ENCODE measurements around the gene FLG2.
A peak's percentile ranks its signal among the peaks of the same experiment; 100 is the strongest.

FLG2 gene

DNA sequence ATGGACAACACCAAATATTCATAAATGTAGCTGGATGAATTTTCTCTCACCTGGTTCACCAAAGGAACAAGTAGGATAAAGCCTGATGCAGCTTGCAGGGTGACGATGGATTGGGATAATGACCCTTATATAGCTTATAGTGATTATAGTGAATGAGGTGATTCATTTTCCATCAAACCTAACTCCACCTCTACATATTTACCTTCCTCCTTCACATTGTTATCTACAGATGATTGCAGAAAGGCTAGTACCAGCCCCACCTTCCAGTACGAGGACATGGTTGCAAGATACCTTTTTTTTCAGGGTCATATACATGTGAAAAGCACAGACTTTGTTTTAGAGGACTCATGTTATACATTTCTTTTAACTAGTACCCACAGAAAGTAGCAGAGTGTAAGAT, at the start of gene FLG2:
FLG2 (minus strand) TSS at position 101 of the 400 bp plus-strand sequence. CDS start 1,122 bp downstream, outside the sequence.
- DNase-seq (ENCODE audit: low spot score), result no peak

DNA sequence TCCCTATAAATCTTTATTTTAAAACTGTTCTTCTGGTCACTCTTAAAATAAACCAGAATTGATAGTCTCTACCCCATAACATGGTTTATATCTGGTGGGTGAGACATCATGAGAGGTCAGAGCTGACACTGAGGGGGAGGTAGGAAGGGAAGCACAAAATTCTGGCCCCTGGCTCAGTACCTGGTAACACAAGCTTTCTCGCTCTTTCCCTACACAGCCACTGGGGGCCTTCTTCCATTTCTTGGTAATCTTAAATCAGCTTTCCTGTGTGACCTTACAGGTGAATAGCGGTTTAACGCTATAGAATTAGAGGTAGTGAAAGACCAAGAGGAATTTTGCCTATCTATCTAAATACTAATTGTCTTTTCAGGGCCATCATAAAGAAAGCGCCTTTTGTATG, 48.9 kb upstream of the FLG2 start:
- DNase-seq (ENCODE audit: low spot score), result no peak

DNA sequence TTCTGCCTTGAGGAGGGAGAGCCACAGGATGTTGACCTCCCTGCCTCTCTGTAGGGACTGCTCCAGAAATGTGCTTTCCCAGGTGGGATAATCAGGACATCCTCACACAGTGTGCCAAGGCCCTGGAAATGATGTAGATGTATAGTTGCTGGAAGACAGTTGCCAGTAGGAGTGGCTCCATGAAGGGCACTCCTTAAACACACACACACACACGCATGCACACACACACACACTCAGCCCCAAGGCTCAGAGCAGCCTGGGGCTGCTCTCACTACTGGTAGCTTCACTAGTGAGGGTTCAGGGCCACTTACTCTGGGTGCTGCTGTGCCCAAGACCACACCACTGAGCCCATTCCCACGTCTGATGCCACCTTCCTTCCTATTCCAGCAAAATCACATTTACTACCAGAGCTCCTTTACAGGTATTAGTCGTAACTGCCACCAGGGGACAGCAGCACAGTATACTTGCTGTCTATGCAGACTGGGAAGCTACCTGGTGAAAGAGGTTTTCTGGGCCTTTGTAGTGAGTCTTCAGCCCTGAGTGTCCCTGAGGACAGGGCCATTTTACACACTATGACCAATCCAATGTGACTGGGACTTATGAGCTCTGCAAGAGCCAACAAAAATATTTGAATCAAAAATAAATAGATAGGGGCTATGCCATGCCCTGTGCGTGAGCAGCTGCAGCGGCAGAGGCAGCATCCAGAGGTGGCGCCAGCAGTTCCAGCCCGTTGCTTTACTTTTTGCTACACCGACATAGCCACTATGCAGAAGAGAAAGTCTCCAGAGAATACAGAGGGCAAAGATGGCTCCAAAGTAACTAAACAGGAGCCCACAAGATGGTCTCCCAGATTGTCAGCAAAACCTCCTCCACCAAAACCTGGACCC, 39.2 kb upstream of the FLG2 start:
- DNase-seq (ENCODE audit: low spot score), result peak; percentile 15

DNA sequence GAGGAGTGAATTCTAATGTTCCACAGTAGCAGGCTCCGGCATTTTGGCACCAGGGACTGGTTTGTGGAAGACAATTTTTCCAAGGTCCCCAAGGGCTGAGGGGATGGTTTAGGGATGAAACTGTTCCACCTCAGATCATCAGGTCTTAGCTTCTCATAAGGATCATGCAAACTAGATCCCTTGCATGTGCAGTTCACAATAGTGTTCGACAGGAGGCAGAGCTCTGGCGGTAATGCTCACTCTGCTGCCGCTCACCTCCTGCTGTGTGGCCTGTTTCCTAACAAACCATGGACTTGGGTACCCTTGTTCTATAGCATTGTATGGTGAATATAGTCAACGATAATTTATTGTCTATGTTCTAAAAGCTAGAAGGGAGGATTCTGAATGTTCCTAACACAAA, 37.7 kb upstream of the FLG2 start:
- DNase-seq (ENCODE audit: low spot score), result no peak

DNA sequence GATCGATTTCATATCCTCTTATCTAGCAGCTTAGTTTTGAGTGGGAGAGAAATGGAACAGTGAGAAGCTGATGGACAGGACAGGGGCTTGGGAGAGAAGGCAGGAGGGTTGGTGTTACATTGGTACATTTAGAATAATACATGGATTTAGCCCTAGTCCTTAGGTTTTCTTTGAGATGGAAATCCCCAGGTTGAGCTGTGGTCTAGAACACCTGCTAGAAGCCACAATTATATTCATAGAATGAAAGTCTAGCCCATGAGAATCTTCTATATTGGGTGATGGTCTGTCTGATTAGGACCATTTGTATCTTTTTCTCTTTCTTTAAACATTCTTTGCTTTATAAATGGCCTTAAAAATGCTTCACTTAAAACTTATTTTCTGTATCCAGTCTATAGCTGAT, 34.3 kb upstream of the FLG2 start:
- DNase-seq (ENCODE audit: low spot score), result no peak

DNA sequence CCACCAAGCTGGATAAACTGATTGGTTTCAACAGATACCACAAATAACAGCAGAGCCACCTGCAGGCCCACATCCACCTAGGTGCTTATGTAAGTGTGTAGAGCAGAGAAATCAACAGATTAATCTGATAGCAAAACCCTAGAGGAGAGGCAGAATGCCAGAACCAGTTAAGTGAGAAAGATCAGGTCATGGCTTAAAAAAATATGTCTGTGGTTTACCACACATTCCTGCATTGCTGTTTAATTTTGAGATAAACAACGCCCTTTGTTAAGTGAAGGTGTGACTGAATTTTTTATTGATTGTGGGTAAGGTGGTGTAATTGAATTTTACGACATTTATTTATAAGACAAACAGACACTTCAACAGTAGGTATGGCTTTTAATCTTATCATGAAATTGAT, 33.1 kb upstream of the FLG2 start:
- DNase-seq (ENCODE audit: low spot score), result no peak

DNA sequence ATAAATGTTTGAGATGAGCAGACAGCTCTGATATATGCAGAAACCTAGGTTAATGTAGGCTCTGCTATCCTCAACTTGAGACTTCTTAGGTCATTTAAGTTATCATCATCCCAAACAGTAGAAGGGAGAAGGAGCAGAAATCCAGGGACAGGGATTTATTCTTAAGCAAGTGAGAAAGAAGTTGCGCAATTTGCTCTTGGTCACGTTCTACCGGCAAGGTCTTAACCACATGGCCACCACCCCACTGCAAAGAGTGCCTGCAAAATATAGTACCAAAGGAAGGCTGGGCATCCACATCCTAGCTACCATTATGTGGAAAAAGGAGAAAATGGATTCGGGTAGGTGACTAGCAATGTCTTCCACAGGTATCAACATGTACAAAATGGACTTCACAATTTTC, 29.1 kb upstream of the FLG2 start:
- no peak for DNase-seq (ENCODE audit: low spot score)

DNA sequence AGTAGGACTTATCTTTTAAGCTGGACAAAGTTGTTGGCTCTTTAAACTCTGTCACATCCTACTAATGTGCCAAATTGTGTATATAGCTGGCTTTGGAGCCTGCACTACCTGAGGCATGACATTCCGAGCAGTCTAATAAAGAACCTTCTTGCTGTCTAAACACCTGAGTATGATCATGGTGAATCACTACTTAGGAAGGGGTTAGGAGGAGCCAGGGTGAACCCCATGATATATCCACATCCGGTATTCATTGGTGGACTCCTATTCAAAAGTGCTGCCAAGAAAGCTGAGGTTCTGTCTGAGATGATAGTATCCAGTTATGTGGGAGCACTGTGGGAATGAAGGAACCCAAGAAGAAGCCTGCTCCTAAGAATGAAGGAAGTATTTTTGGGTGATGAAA, 27.1 kb upstream of the FLG2 start:
- no peak for DNase-seq (ENCODE audit: low spot score)

DNA sequence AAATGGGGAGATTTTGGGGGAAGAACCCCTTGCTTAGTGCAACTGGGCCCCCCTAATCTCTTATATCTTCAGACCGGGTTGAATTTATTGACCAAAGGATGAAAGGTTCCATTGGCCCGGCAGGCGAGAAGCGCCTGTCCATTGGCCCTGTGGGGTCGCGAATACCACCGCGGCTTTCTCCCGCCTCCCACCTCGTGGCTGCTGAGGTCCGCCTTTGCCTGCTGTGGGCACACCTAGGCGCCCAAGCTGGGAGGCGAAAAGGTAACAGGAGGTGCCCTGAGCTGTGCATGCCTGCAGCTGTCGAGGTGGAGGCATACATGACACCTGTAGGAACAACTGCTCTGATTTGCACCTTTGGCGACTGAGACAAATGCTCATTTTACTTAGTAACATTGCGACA, 21.1 kb upstream of the FLG2 start:
- DNase-seq (ENCODE audit: low spot score), result no peak

DNA sequence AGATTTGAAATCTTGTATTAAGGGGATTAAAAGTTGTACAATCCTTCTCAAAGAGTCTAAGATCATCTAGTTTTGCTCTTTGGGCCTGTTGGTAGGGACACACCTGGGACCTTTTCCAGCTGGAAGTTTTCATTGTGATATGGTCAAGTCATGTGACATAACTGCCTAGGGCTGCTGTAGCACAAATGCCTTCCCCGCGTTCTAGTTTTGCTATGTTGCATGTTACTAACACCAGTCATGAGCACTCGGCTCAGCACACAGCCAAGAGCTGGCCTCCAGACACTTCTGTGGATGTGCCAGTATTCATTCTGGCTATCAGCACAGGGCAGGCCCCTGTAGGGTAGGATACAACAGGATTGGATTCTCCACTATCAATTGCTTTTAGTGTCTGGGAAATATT, 14.6 kb upstream of the FLG2 start:
- DNase-seq (ENCODE audit: low spot score), result no peak

DNA sequence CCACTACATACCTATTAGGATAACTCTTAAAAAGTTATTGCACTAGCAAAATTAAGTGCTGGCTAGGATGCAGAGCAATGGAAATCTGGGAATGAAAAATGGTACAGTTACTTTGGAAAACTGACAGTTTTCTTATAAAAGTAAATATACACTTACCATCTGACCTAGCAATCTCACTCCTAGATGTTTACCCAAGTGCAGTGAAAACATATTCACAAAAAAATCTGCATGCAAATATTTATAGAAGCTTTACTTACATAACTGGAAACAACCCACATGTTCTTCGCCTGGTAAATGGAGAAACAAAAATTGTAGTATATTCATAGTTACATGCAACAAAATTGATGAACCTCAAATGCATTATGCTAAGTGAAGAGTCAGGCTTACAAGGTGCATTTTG, 12.9 kb upstream of the FLG2 start:
- no peak for DNase-seq (ENCODE audit: low spot score)

DNA sequence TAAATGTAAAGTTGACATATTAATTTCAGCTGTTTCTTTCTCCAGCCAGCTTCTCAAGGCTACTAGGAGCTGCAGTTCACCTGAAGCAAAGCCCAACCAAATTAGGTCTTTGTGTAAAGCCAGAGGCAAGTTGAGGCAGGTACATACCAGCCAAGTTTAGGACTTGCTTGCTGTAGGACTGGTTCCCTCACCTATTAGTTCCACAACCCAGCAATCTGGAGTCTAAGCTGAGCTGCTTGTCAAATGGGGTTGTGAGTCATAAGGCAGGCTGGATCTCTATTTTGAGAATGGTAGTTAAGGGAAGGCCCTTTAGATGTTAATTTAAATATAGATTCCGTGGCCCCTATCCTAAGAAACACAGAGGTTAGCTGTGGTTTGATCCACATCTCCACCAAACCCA, 7.6 kb upstream of the FLG2 start:
- DNase-seq (ENCODE audit: low spot score), result no peak

DNA sequence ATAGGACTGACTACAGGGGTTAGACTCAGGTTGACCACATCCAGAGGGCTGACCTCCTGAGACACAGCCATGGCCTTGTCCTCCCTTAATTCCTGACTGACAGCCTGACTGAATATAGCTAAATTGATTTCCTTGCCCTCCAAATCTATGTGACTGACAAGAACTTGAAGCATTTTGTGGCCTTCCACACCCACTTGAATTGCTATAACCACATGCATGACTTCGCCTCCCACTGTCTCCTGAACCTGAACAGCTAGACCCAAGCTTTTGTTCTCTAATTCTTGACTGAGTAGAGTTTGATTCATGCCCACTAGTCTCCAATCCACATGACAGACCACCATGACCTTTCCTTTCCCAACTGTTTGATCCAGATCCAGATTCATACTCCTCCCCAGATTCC, 3.1 kb downstream of the FLG2 start:
- no peak for DNase-seq (ENCODE audit: low spot score)

DNA sequence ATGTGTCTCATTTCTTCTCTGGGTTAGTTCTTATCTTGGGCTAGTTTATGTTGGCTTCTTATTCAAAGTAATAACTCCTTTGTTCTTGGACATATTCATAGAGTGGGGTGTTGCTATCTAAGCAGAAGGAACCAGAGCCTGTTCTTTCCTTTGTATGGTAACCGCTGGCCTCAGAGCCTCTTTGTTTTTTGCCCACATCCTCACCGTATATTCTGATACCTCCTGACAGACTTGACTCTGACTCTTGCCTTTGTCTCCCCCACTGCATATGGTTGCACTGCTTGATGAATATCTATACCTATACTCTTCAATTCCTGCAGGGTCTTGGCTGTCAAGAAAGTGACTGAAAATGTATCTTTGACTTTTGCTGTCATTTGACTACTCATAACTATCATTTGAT, 10.2 kb downstream of the FLG2 start:
- no peak for DNase-seq (ENCODE audit: low spot score)

DNA sequence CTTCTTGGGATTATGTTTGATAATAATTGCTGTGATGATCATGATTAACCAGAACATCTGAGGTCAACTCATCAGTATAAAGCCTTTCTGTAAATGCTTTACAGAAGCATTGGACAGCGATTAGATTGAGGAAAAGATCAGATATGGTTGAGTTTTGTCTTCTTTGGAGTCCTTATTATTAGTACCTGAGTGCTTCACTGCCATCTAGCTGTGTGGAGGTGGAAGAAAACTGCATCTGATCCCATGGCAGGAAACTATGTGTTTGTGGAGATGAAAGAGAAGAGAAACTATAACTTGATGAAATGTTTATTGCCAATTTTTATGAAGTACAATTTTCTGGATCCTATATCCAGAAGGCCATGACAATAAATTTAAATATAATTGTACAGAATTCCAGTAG, 11.4 kb downstream of the FLG2 start:
- DNase-seq (ENCODE audit: low spot score), result no peak

DNA sequence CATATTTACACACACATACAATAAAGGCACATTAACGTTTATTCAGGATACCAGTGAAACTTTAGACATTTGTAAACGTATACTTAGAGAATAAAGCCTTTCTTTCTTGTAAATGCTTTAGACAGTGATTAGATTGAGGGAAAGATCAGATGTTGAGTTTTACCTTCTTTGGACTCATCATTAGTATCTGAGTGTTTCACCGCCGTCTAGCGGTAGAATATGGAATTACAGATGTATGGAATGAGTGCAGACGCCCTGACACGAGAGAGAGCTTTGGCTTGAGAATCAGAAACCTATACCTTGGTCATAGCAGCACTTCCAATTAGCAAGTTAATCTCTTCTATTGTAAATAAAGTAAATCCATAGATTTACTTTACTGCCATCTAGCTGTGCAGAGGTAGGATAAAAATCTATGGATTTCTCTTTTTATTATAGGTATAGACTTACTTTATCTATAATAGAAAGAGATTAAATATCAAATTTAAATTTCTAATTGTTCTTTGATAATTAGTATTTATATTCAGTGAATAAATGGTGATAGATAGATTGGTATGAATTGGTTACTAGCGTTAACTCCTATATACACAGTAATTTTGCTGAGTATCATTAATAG, 12.6 kb downstream of the FLG2 start:
- peak; percentile 1 for DNase-seq (ENCODE audit: low spot score)

DNA sequence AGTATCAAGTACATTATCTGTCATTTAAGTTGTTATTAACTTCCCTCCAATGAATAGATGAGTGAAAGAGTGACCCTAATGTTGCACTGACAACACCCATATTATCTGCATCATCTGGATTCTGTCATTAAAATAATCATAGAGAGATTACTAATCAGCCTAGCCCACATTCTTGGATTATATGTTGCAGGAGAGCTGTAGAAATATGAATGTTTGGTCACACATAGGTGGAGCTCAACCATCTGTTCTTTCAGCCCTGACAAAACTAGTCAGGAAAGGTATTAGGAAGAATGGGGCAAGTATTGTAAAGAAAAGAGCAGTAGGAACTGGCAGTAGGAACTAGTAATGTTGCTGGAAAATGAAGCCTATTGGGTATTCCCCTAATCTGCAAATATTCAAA, 15.4 kb downstream of the FLG2 start:
- no peak for DNase-seq (ENCODE audit: low spot score)

DNA sequence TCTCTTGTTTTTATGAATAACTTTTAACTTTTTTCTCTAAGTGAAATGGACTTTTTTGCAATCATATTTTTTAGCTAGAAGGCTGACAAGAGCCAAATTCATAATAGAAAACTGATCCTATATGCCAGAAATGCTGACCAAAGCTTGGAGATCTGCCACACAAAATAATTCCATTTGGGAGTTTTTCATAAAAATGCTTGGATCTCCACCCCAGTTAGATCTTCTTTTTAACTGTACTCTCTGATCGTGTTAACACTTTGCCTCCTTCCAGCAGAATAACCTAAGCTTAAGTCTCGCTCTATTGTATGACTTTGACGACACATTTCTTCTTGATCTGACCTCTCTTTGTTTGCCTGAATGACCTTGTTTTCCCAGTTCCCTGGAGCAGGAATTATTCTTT, 16.8 kb downstream of the FLG2 start:
- no peak for DNase-seq (ENCODE audit: low spot score)

DNA sequence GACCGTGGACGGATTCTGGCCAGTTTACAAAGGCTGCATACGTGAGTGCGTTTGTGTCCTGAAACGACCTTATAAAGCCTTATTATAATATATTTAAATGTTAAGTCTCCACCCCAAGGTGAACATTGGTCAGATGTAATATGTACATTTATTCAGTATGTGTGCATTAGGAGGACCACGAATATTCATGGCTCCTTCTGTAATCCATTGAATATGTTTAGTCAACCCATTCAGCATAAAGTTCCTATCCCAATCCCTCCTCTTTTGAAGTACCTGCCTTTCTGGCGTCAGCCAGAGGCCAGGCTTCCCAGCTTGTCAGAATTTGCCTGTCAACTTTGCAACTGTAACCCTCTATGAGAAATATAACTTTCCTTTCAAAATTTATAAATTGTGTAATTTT, 24.4 kb downstream of the FLG2 start:
- DNase-seq (ENCODE audit: low spot score), result no peak

DNA sequence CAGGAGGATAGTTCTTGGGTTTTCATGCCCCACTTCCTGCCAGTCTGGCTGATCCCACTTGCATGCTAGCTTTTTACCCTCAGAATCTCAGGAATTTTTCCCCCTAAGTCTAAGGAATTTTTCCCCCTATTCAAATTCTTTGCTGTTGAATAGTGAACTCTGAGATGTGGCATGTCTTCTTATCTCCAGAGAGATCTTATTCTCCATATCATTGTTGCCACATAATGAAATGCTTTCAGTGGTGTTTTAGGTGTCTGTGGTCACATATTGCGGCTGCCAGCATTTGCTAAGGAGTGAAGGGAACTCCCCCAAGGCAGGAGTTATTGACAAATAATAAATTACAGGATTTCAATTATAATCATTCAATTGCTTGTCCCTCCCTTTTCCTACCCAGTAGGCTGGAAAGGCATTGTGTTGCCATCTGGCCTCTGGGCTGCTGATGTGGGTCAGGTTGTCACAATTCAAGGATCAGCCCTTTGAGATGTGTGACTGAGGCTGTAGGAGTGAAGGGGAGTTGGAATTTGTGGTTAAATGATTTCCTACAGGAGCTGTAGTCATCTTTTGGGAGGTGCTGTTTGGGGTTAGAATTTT, 30.9 kb downstream of the FLG2 start:
- no peak for DNase-seq (ENCODE audit: low spot score)

DNA sequence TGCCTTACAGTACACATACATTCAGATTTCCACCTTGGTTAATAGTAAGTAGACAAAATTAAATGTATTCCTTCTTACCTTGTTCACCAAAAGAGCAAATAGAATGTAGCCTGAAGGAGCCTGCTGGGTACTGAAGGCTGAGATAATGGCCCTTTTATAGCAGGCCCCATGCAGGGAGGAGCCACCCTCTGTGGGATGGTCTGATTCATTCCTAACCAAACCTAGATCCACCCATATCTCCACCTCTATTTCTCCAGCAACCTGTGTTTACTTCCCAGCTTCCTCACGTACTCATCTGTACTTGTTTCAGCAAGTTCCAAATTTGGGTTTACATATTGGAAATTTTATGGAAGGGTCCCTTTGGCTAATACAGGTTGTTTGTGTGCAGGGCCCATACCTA, 34.7 kb downstream of the FLG2 start, which contains the start of gene FLG:
FLG (minus strand) TSS at position 129 of the 400 bp plus-strand sequence. CDS start 9,783 bp downstream, outside the sequence.
- DNase-seq (ENCODE audit: low spot score), result no peak

DNA sequence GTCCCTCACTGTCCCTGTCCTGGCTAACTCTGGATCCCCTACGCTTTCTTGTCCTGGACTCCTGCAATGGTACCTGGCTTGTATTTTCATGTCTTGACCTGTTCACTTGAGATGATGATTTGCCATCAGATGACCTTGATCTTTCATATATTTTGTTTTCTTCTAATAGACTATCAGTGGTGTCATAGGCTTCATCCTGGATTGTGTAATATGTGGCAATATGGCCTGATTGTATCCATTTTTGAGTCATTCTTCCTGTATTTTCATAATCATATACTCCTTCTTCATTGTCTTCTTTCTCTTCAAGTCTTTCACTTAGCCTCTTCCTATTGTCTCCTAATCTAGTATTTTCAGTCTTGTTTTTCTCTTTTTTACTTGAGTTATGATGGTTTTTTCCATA, 45.8 kb downstream of the FLG2 start:
- DNase-seq (ENCODE audit: low spot score), result no peak

DNA sequence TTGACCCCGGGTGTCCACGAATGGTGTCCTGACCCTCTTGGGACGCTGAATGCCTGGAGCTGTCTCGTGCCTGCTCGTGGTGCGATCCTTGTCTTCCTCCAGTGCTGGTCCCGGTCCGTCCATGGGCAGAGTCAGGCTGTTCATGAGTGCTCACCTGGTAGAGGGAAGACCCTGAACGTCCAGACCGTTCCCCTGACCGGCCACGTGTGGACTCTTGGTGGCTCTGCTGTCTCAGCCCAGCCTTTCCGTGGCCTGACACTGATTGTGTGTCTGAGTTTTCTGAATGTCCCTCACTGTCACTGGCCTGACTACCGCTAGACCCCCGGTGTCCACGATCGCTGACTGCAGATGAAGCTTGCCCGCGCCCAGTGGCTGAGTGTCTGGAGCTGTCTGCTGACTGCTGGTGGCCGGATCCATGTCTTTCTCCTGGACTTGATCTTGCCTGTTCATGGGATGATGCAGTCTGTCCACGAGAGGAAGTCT, 46.4 kb downstream of the FLG2 start:
- no peak for DNase-seq (ENCODE audit: low spot score)

Data from hepatic stellate cell (primary cell).